H9 (cell line): ENCODE results near the gene TLE4. TPM values are rescaled to one million over a fixed set of nuclear protein-coding genes. Genes with fewer than 3 reads are reported as not detected.

ENCODE experiments used
- DNase-seq: peaks from one replicate; pipeline ENCODE4 v3.0.0-alpha.2; 2017
- H2AFZ ChIP-seq: one replicate; pipeline ENCODE4 v1.6.1; 2013; ENCODE audit warnings: mild to moderate bottlenecking, low read length, control low read depth, moderate library complexity
- H2AK5ac ChIP-seq: 2 replicates; pipeline ENCODE4 v1.6.1; 2013; ENCODE audit warnings: low read length, control low read depth, mixed read lengths; ENCODE audit not compliant: insufficient read length
- H2BK120ac ChIP-seq: one replicate; pipeline ENCODE4 v1.6.1; 2013; ENCODE audit warnings: low read depth, mild to moderate bottlenecking, low read length, control low read depth, inconsistent platforms; ENCODE audit not compliant: poor library complexity, severe bottlenecking
- H2BK12ac ChIP-seq: 2 replicates; pipeline ENCODE4 v1.6.1; 2013; ENCODE audit warnings: low read length, control low read depth, mixed read lengths, low read depth; ENCODE audit not compliant: insufficient read length
- H2BK15ac ChIP-seq: 2 replicates; pipeline ENCODE4 v1.6.1; 2013; ENCODE audit warnings: low read depth, low read length, control low read depth
- H2BK20ac ChIP-seq: one replicate; pipeline ENCODE4 v1.6.1; 2013; ENCODE audit warnings: low read depth, mild to moderate bottlenecking, low read length, control low read depth, inconsistent platforms; ENCODE audit not compliant: poor library complexity, severe bottlenecking
- H2BK5ac ChIP-seq: 2 replicates; pipeline ENCODE4 v1.6.1; 2013; ENCODE audit warnings: low read length, control low read depth, mixed read lengths; ENCODE audit not compliant: insufficient read length
- H3K14ac ChIP-seq: 2 replicates; pipeline ENCODE4 v1.6.1; 2013; ENCODE audit warnings: low read length, control low read depth; ENCODE audit not compliant: insufficient read depth
- H3K18ac ChIP-seq: 2 replicates; pipeline ENCODE4 v1.6.1; 2013; ENCODE audit warnings: low read depth, mild to moderate bottlenecking, mixed read lengths, low read length, control low read depth; ENCODE audit not compliant: insufficient read length
- H3K23ac ChIP-seq: 2 replicates; pipeline ENCODE4 v1.6.1; 2013; ENCODE audit warnings: low read length, control low read depth, mixed read lengths, low read depth; ENCODE audit not compliant: insufficient read length
- H3K23me2 ChIP-seq: 2 replicates; pipeline ENCODE4 v1.6.1; 2013; ENCODE audit warnings: low read depth, mild to moderate bottlenecking, mixed read lengths, low read length, control low read depth; ENCODE audit not compliant: insufficient read length, poor library complexity, severe bottlenecking
- H3K27ac ChIP-seq: 2 replicates; pipeline ENCODE4 v1.5.1; 2013; ENCODE audit warnings: low read length, control low read depth, mixed read lengths, low read depth; ENCODE audit not compliant: insufficient read length
- H3K27me3 ChIP-seq: 2 replicates; pipeline ENCODE4 v1.6.1; 2013; ENCODE audit warnings: low read length, control low read depth, inconsistent platforms; ENCODE audit not compliant: insufficient read depth
- H3K4ac ChIP-seq: 2 replicates; pipeline ENCODE4 v1.6.1; 2013; ENCODE audit warnings: low read depth, mild to moderate bottlenecking, control low read depth, inconsistent platforms, low read length, moderate library complexity
- H3K4me1 ChIP-seq: 2 replicates; pipeline ENCODE4 v1.6.1; 2013; ENCODE audit warnings: low read length, control low read depth, inconsistent platforms; ENCODE audit not compliant: insufficient read depth
- H3K4me2 ChIP-seq: 2 replicates; pipeline ENCODE4 v1.6.1; 2013; ENCODE audit warnings: low read length, control low read depth, mixed read lengths; ENCODE audit not compliant: insufficient read length, insufficient read depth
- H3K56ac ChIP-seq: 2 replicates; pipeline ENCODE4 v1.6.1; 2013; ENCODE audit warnings: low read depth, mild to moderate bottlenecking, mixed read lengths, low read length, control low read depth; ENCODE audit not compliant: insufficient read length
- H3K79me1 ChIP-seq: 2 replicates; pipeline ENCODE4 v1.6.1; 2013; ENCODE audit warnings: low read depth, mild to moderate bottlenecking, moderate library complexity, low read length, control low read depth, inconsistent platforms; ENCODE audit not compliant: insufficient read depth, poor library complexity, severe bottlenecking
- H3K79me2 ChIP-seq: 2 replicates; pipeline ENCODE4 v1.6.1; 2013; ENCODE audit warnings: low read length, control low read depth, inconsistent platforms; ENCODE audit not compliant: insufficient read depth
- H3K9ac ChIP-seq: 2 replicates; pipeline ENCODE4 v1.6.1; 2013; ENCODE audit warnings: low read length, control low read depth, mixed read lengths; ENCODE audit not compliant: insufficient read length; ENCODE audit errors: extremely low read depth
- H3K9me3 ChIP-seq: one replicate; pipeline ENCODE4 v1.6.1; 2013; ENCODE audit warnings: low read depth, low read length, inconsistent platforms; ENCODE audit not compliant: control insufficient read depth
- H3T11ph ChIP-seq: one replicate; pipeline ENCODE4 v1.6.1; 2013; ENCODE audit warnings: mild to moderate bottlenecking, low read length, control low read depth, inconsistent platforms
- H4K20me1 ChIP-seq: one replicate; pipeline ENCODE4 v1.6.1; 2013; ENCODE audit not compliant: control insufficient read depth, insufficient read length, insufficient read depth
- H4K5ac ChIP-seq: 2 replicates; pipeline ENCODE4 v1.6.1; 2013; ENCODE audit warnings: low read depth, mild to moderate bottlenecking, mixed read lengths, low read length, control low read depth; ENCODE audit not compliant: insufficient read length
- H4K8ac ChIP-seq: replicated peaks from 2 replicates; pipeline ENCODE4 v1.6.1; 2013; ENCODE audit warnings: low read length, control low read depth, mixed read lengths, low read depth; ENCODE audit not compliant: insufficient read length
- H4K91ac ChIP-seq: 2 replicates; pipeline ENCODE4 v1.6.1; 2013; ENCODE audit warnings: low read depth, mild to moderate bottlenecking, moderate library complexity, mixed read lengths, low read length, control low read depth; ENCODE audit not compliant: insufficient read length
- H3K27ac Mint-ChIP-seq, 3 experiments: 2 replicates in 2 of 3; 3 replicates in 1 of 3; pipeline ENCODE4 v1.8.0; 2020 to 2021; ENCODE audit warnings: mixed read lengths in 3 of 3, mild to moderate bottlenecking in 1 of 3, moderate library complexity in 1 of 3
- H3K27me3 Mint-ChIP-seq: 2 replicates; pipeline ENCODE4 v1.8.0; 2021; ENCODE audit warnings: low read depth, mild to moderate bottlenecking, moderate library complexity, mixed read lengths
- H3K36me3 Mint-ChIP-seq, 3 experiments: 2 replicates in 2 of 3; 3 replicates in 1 of 3; pipeline ENCODE4 v1.8.0; 2020 to 2021; ENCODE audit warnings: low read depth in 3 of 3, mixed read lengths in 3 of 3; ENCODE audit not compliant: insufficient read depth in 1 of 3
- H3K4me1 Mint-ChIP-seq, 2 experiments: 2 replicates each; pipeline ENCODE4 v1.8.0; 2020; ENCODE audit warnings: mixed read lengths in 2 of 2
- H3K4me3 Mint-ChIP-seq, 2 experiments: 2 replicates in 1 of 2; 3 replicates in 1 of 2; pipeline ENCODE4 v1.8.0; 2020 to 2021; ENCODE audit warnings: mild to moderate bottlenecking in 2 of 2, mixed read lengths in 2 of 2, moderate library complexity in 1 of 2
- H3K9me3 Mint-ChIP-seq, 2 experiments: 2 replicates in 1 of 2; 3 replicates in 1 of 2; pipeline ENCODE4 v1.8.0; 2020; ENCODE audit warnings: mild to moderate bottlenecking in 2 of 2, mixed read lengths in 2 of 2, moderate library complexity in 1 of 2
- CTCF ChIP-seq: fragments of 200-600 bp; sonication (generic); conservative IDR thresholded peaks from 3 replicates; pipeline ENCODE4 v1.8.0; 2021; ENCODE audit warnings: antibody characterized with exemption, mild to moderate bottlenecking
- WGBS: extraction: QIAGEN DNeasy Blood & Tissue Kit; methylation state at CpG from one replicate; pipeline ENCODE4 v1.1.7; 2013; ENCODE audit warnings: missing lambda C conversion rate, low lambda C conversion rate, mixed read lengths; ENCODE audit not compliant: insufficient read length; ENCODE audit errors: extremely low coverage; 5-methylcytosine and 5-hydroxymethylcytosine counted together
- total RNA-seq: library from RNA; stranded (reverse); gene quantifications from 2 replicates; pipeline ENCODE4 v1.2.1, GENCODE V29; 2021

Gene TLE4
- total RNA-seq, 1 experiment from 2014 or later: 35.1 TPM

- Histone ChIP-seq H4K91ac (no peak overlapping the region), H3K23ac (no peak overlapping the region), H2BK120ac (no peak overlapping the region), H3K27me3 (no peaks in the 10 kb centered on the region), H4K20me1 (no peaks in the 10 kb centered on the region), H3K79me2 (no peaks in the 10 kb centered on the region), H2BK15ac (no peak overlapping the region), H2BK5ac (no peak overlapping the region), H3K79me1 (peaks cover 3% of the 10 kb centered on the region), H3K56ac (no peak overlapping the region), H3K14ac (no peak overlapping the region; the same call in 1 of the 2 replicates), H3K9me3 (no peaks in the 10 kb centered on the region), H2BK12ac (no peak overlapping the region), H2AK5ac (no peak overlapping the region), H3K9ac (no peak overlapping the region), H3K18ac (no peak overlapping the region), H2BK20ac (no peak overlapping the region), H3T11ph (no peak overlapping the region), H4K8ac (no peak overlapping the region), H3K4me1 (no peaks in the 10 kb centered on the region; the same call in none of the 2 replicates), H4K5ac (no peak overlapping the region), H3K27ac (no peak overlapping the region), H2AFZ (no peak overlapping the region), H3K4ac (no peak overlapping the region), H3K4me2 (no peak overlapping the region), H3K23me2 (no peaks in the 10 kb centered on the region)
- no peak for DNase-seq
- H3K9me3 Mint-ChIP-seq: no peaks in the 10 kb centered on the region
- peak overlapping the region in 2 of 3 experiments; percentile 4 to 47; a peak in 2 of 7 replicates for H3K27ac Mint-ChIP-seq
- H3K4me1 Mint-ChIP-seq: peaks cover 22 to 34% of the 10 kb centered on the region in 2 experiments
- peaks cover 0 to 15% (median 2%) of the 10 kb centered on the region in 3 experiments; a peak in 2 of 7 replicates for H3K36me3 Mint-ChIP-seq
- no peak for TF ChIP-seq CTCF
- no CpG with 5 or more reads among the region's 6 CpGs for WGBS
- no peak overlapping the region; a peak in 1 of 5 replicates for H3K4me3 Mint-ChIP-seq
- no peaks in the 10 kb centered on the region for H3K27me3 Mint-ChIP-seq
Measured at GRCh38 chr9:79623799-79624721, 52.3 kb downstream of the TLE4 start.
